CD14-positive monocyte (primary cell): ENCODE measurements around the gene FRMPD2. TPM values are rescaled to one million over a fixed set of nuclear protein-coding genes. Genes with fewer than 3 reads are reported as not detected.
"Not testable (repeated sequence)": the region's sequence is repeated elsewhere in the genome, so short reads cannot be mapped to it uniquely, and the experiment has no call there.

ENCODE experiments used
- DNase-seq, 3 donors: peaks; one replicate each; pipeline ENCODE4 v3.0.0-alpha.2; 2011 to 2022
- H2AFZ ChIP-seq: 2 replicates; pipeline ENCODE4 v1.6.0; 2012; ENCODE audit warnings: mild to moderate bottlenecking, low read depth, low read length, inconsistent platforms; ENCODE audit not compliant: insufficient read depth, poor library complexity, severe bottlenecking
- H3K27ac ChIP-seq, 2 donors: 1 replicate in 1 of 2; 2 replicates in 1 of 2; pipeline ENCODE4 v1.5.1; 2012 to 2013; ENCODE audit warnings: low read length in 2 of 2, control low read depth in 1 of 2, inconsistent platforms in 1 of 2, low read depth in 1 of 2, mild to moderate bottlenecking in 1 of 2
- H3K27me3 ChIP-seq, 2 donors: one replicate each; pipeline versions ENCODE4 v1.6.0 to v1.6.1; 2011 to 2013; ENCODE audit warnings: low read length in 2 of 2; ENCODE audit not compliant: control insufficient read depth in 2 of 2, insufficient read depth in 2 of 2
- H3K36me3 ChIP-seq, 2 donors: replicated peaks in 1 of 2; 1 replicate in 1 of 2; 2 replicates in 1 of 2; pipeline versions ENCODE4 v1.5.1 to v1.6.1; 2012 to 2013; ENCODE audit warnings: low read length in 2 of 2, control low read depth in 1 of 2, inconsistent platforms in 1 of 2, mild to moderate bottlenecking in 1 of 2; ENCODE audit not compliant: insufficient read depth in 2 of 2, control insufficient read depth in 1 of 2
- H3K4me1 ChIP-seq, 2 donors: 1 replicate in 1 of 2; 2 replicates in 1 of 2; pipeline versions ENCODE4 v1.5.1 to v1.6.1; 2012 to 2013; ENCODE audit warnings: low read length in 2 of 2, control low read depth in 1 of 2, inconsistent platforms in 1 of 2, mild to moderate bottlenecking in 1 of 2, moderate library complexity in 1 of 2; ENCODE audit not compliant: insufficient read depth in 2 of 2, control insufficient read depth in 1 of 2
- H3K4me2 ChIP-seq: replicated peaks from 2 replicates; pipeline ENCODE3; 2012; ENCODE audit warnings: low read length, moderate library complexity, mild to moderate bottlenecking; ENCODE audit not compliant: poor library complexity, severe bottlenecking; ENCODE audit errors: extremely low read depth
- H3K4me3 ChIP-seq, 3 experiments: fragments of 200-600 bp in 1 of 3; sonication (generic) in 1 of 3; replicated peaks in 1 of 3; 1 replicate in 2 of 3; 2 replicates in 1 of 3; pipeline ENCODE4 v1.5.1; 2011 to 2013; ENCODE audit warnings: low read length in 3 of 3, mild to moderate bottlenecking in 3 of 3, control low read depth in 2 of 3, low read depth in 2 of 3, inconsistent platforms in 1 of 3, moderate library complexity in 1 of 3
- H3K79me2 ChIP-seq: 2 replicates; pipeline ENCODE4 v1.6.0; 2012; ENCODE audit warnings: mild to moderate bottlenecking, control low read depth, inconsistent platforms, low read length, moderate library complexity; ENCODE audit not compliant: insufficient read depth
- H3K9ac ChIP-seq: 2 replicates; pipeline ENCODE4 v1.6.0; 2017; ENCODE audit warnings: low read length, mild to moderate bottlenecking; ENCODE audit not compliant: insufficient read depth, poor library complexity, severe bottlenecking
- H3K9me3 ChIP-seq, 2 donors: replicated peaks in 1 of 2; 1 replicate in 1 of 2; 2 replicates in 1 of 2; pipeline versions ENCODE4 v1.5.1 to v1.6.1; 2012 to 2013; ENCODE audit warnings: low read length in 2 of 2, control low read depth in 1 of 2; ENCODE audit not compliant: control insufficient read depth in 1 of 2, insufficient read depth in 1 of 2
- H4K20me1 ChIP-seq: 2 replicates; pipeline ENCODE4 v1.6.0; 2012; ENCODE audit warnings: mild to moderate bottlenecking, low read length, control low read depth, moderate library complexity; ENCODE audit not compliant: insufficient read depth
- H3K27ac Mint-ChIP-seq, 7 donors: one replicate each; pipeline ENCODE4 v1.8.0; 2020; ENCODE audit warnings: mild to moderate bottlenecking in 7 of 7, mixed read lengths in 7 of 7, moderate library complexity in 6 of 7, inconsistent platforms in 2 of 7
- H3K27me3 Mint-ChIP-seq, 3 donors: one replicate each; pipeline ENCODE4 v1.8.0; 2021 to 2022; ENCODE audit warnings: low read depth in 3 of 3, mild to moderate bottlenecking in 3 of 3, mixed read lengths in 3 of 3, moderate library complexity in 3 of 3, inconsistent platforms in 1 of 3
- H3K36me3 Mint-ChIP-seq, 2 donors: one replicate each; pipeline ENCODE4 v1.8.0; 2020; ENCODE audit warnings: mixed read lengths in 2 of 2, inconsistent platforms in 1 of 2, mild to moderate bottlenecking in 1 of 2
- H3K4me1 Mint-ChIP-seq: one replicate; pipeline ENCODE4 v1.8.0; 2020; ENCODE audit warnings: mild to moderate bottlenecking, mixed read lengths
- H3K4me3 Mint-ChIP-seq, 2 donors: one replicate each; pipeline ENCODE4 v1.8.0; 2020; ENCODE audit warnings: mild to moderate bottlenecking in 2 of 2, mixed read lengths in 2 of 2, moderate library complexity in 1 of 2
- H3K9me3 Mint-ChIP-seq, 7 donors: one replicate each; pipeline ENCODE4 v1.8.0; 2020 to 2022; ENCODE audit warnings: mixed read lengths in 7 of 7, mild to moderate bottlenecking in 6 of 7, moderate library complexity in 6 of 7, inconsistent platforms in 2 of 7
- CTCF ChIP-seq: fragments of 200-600 bp; IDR thresholded peaks from one replicate; pipeline ENCODE4 v1.8.0; 2022; ENCODE audit warnings: antibody characterized with exemption, mild to moderate bottlenecking
- WGBS: methylation state at CpG from one replicate; pipeline ENCODE4 v1.1.5; 2013; ENCODE audit warnings: missing lambda C conversion rate; ENCODE audit not compliant: insufficient coverage; 5-methylcytosine and 5-hydroxymethylcytosine counted together
- intact Hi-C, 2 donors: fragments of 100-400 bp; cut with micrococcal nuclease; formaldehyde crosslinking; loops; one replicate each; pipeline versions ENCODE4 v1.15.0 to v1.15.1; 2023
- polyA plus RNA-seq, 3 donors: library from polyadenylated mRNA; depleted of rRNA in 1 of 3; unstranded in 2 of 3; stranded (reverse) in 1 of 3; fragments of 300-500 nt in 2 of 3; fragments of >200 nt in 1 of 3; fragmentation: Illumina TruSeq in 2 of 3; gene quantifications; 1 replicate in 2 of 3; 2 replicates in 1 of 3; pipeline ENCODE4 v1.2.3, GENCODE V29; 2012 to 2021

Gene FRMPD2
- polyA plus RNA-seq, 3 donors: not detected

- intact Hi-C loops: no loop called here
- H3K27ac Mint-ChIP-seq: no peak overlapping the region
Observed at GRCh38 chr10:48221814-48222213, 52.7 kb downstream of the FRMPD2 start.

GRCh38 chr10:48221031-48221430 is 53.5 kb downstream of the FRMPD2 start:
- intact Hi-C loops, H3K36me3 Mint-ChIP-seq, H3K36me3 ChIP-seq, H3K4me3 Mint-ChIP-seq, H4K20me1 ChIP-seq, H3K27me3 ChIP-seq, H3K27me3 Mint-ChIP-seq, H3K9me3 ChIP-seq, DNase-seq, H3K9me3 Mint-ChIP-seq, H3K4me1 Mint-ChIP-seq, H2AFZ ChIP-seq, H3K79me2 ChIP-seq, H3K4me3 ChIP-seq, H3K27ac Mint-ChIP-seq, H3K9ac ChIP-seq, H3K4me1 ChIP-seq, H3K27ac ChIP-seq, H3K4me2 ChIP-seq: not testable (repeated sequence)
- WGBS: no CpG with 5 or more reads among the region's 3 CpGs

More at GRCh38 chr10:48221814-48222213, 52.7 kb downstream of the FRMPD2 start:
- no peak overlapping the region for H3K4me3 ChIP-seq
- H3K36me3 Mint-ChIP-seq: no peaks in the 10 kb centered on the region
- peaks cover 0 to 3% (median 2%) of the 10 kb centered on the region in 7 donors for H3K9me3 Mint-ChIP-seq
- no peaks in the 10 kb centered on the region for H3K36me3 ChIP-seq
- H3K4me2 ChIP-seq: no peak overlapping the region
- H3K4me1 Mint-ChIP-seq: no peaks in the 10 kb centered on the region
- no peak for TF ChIP-seq CTCF
- DNase-seq: no peak
- no peaks in the 10 kb centered on the region for H3K79me2 ChIP-seq
- no peaks in the 10 kb centered on the region for H3K4me1 ChIP-seq
- no peak overlapping the region for H2AFZ ChIP-seq
- no peak overlapping the region for H3K9ac ChIP-seq
- H3K27me3 ChIP-seq: no peaks in the 10 kb centered on the region
- H3K27ac ChIP-seq: no peak overlapping the region
- H4K20me1 ChIP-seq: no peaks in the 10 kb centered on the region
- no peaks in the 10 kb centered on the region for H3K9me3 ChIP-seq
- H3K27me3 Mint-ChIP-seq: peaks cover 1 to 8% (median 2%) of the 10 kb centered on the region in 3 donors
- H3K4me3 Mint-ChIP-seq: no peak overlapping the region
